Measurements from ENCODE around the gene GATD1. TPM values are rescaled to one million over a fixed set of nuclear protein-coding genes. Genes with fewer than 3 reads are reported as not detected.
"Not testable (repeated sequence)": the region's sequence is repeated elsewhere in the genome, so short reads cannot be mapped to it uniquely, and the experiment has no call there.

GATD1 gene
- total and polyA plus RNA-seq, 4 donors, result 22.1 to 63.1 (median 39.1) TPM

DNA sequence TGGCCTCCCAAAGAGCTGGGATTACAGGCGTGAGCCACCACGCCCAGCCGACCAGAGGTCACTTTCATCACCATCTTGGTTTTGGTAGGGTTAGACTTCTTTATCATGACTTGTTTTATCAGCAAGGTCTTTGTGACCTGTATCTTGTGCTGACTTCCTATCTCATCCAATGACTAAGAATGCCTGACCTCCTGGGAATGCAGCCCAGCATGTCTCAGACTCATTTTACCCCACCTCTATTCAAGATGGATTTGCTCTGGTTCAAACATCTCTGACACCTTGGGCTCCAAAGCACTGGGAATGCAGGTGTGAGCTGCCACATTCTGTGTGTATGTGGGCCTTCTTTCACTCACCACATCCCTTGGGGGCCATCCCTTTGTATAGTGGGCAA is 35.1 kb downstream of the GATD1 start:
- no peak overlapping the region for H3K9ac ChIP-seq (ENCODE audit: insufficient read depth in 1 of 2, low read length in 2 of 2)
- no peak for ATAC-seq (ENCODE audit: insufficient read depth, low FRiP score)
- TF ChIP-seq, protein P1, sequence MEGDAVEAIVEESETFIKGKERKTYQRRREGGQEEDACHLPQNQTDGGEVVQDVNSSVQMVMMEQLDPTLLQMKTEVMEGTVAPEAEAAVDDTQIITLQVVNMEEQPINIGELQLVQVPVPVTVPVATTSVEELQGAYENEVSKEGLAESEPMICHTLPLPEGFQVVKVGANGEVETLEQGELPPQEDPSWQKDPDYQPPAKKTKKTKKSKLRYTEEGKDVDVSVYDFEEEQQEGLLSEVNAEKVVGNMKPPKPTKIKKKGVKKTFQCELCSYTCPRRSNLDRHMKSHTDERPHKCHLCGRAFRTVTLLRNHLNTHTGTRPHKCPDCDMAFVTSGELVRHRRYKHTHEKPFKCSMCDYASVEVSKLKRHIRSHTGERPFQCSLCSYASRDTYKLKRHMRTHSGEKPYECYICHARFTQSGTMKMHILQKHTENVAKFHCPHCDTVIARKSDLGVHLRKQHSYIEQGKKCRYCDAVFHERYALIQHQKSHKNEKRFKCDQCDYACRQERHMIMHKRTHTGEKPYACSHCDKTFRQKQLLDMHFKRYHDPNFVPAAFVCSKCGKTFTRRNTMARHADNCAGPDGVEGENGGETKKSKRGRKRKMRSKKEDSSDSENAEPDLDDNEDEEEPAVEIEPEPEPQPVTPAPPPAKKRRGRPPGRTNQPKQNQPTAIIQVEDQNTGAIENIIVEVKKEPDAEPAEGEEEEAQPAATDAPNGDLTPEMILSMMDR (IDR thresholded peaks at IDR 0.05; ENCODE audit: control extremely low read depth, extremely low read depth), result no peak
- no peak overlapping the region for H3K4me3 ChIP-seq
- H3K36me3 ChIP-seq (ENCODE audit: control insufficient read depth in 4 of 4, insufficient read depth in 4 of 4, low read length in 4 of 4), result no peaks in the 10 kb centered on the region
- WGBS, 2 donors, result 90 to 92% methylated on average over 3 of the region's 3 CpGs
- H3K27me3 ChIP-seq (ENCODE audit: control insufficient read depth in 3 of 3, insufficient read depth in 3 of 3, low read length in 2 of 3), result no peaks in the 10 kb centered on the region
- no peak overlapping the region for H3K27ac ChIP-seq (ENCODE audit: low read depth in 1 of 2, low read length in 1 of 2)
- no peaks in the 10 kb centered on the region for H3K9me3 ChIP-seq (ENCODE audit: control insufficient read depth in 4 of 4, insufficient read depth in 3 of 4, low read length in 3 of 4)
- peaks cover 0 to 9% (median 0%) of the 10 kb centered on the region in 5 donors for H3K4me1 ChIP-seq (ENCODE audit: control insufficient read depth in 5 of 5, insufficient read depth in 5 of 5, low read length in 5 of 5)
- no peak for DNase-seq

DNA sequence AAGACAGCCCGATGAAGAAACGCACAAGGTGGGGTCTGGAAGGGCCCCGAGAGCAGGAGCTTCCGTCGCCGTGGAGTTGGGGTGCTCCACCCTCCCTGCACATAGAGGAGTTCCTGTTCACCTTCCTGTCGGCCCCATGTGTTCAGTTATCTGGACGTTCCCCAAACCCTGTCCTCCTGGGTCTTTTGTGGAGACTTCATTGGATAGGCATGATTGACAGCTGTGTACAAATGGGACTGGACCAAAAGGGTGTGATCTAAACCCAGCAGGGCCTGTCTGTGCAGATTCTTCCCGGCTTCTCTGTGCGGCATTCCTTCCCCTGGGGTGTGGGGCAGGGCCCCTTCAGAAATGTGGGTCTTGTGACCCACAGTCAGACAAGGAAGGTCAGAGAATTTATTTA is 39.4 kb downstream of the GATD1 start:
- H3K4me1 ChIP-seq (ENCODE audit: control insufficient read depth in 5 of 5, insufficient read depth in 5 of 5, low read length in 5 of 5); H3K27ac ChIP-seq (ENCODE audit: low read depth in 1 of 2, low read length in 1 of 2); DNase-seq; H3K36me3 ChIP-seq (ENCODE audit: control insufficient read depth in 4 of 4, insufficient read depth in 4 of 4, low read length in 4 of 4); H3K4me3 ChIP-seq; H3K9me3 ChIP-seq (ENCODE audit: control insufficient read depth in 4 of 4, insufficient read depth in 3 of 4, low read length in 3 of 4); H3K27me3 ChIP-seq (ENCODE audit: control insufficient read depth in 3 of 3, insufficient read depth in 3 of 3, low read length in 2 of 3); ATAC-seq (ENCODE audit: insufficient read depth, low FRiP score); H3K9ac ChIP-seq (ENCODE audit: insufficient read depth in 1 of 2, low read length in 2 of 2): not testable (repeated sequence)
- WGBS, 2 donors, result 16 to 26% methylated on average over 10 of the region's 10 CpGs

DNA sequence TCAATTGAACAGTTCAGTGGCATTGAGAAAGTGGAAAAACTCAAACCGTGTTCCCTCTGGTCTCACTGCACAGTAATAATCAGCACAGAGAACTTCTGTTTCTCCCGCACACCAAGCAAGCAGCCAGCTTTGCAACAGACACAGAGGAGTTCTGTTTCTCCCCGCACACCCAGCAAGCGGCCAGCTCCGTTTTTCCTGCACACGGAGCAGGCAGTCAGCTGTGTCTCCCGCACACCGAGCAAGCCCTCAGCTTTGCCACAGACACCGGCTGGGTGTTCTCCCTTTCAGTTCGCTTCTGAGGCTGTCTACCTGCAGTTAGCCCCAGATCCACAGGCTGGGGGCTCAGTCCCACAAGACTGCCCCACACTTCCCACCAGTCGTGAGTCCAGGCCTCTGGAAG is 39.9 kb downstream of the GATD1 start:
- 9 to 39% methylated on average over 11 of the region's 11 CpGs for WGBS, 2 donors
- H3K9ac ChIP-seq (ENCODE audit: insufficient read depth in 1 of 2, low read length in 2 of 2), result no peak overlapping the region
- H3K4me3 ChIP-seq, result no peak overlapping the region
- H3K27me3 ChIP-seq (ENCODE audit: control insufficient read depth in 3 of 3, insufficient read depth in 3 of 3, low read length in 2 of 3), result no peaks in the 10 kb centered on the region
- peaks cover 0 to 4% (median 0%) of the 10 kb centered on the region in 5 donors for H3K4me1 ChIP-seq (ENCODE audit: control insufficient read depth in 5 of 5, insufficient read depth in 5 of 5, low read length in 5 of 5)
- no peak for DNase-seq
- no peak overlapping the region for H3K27ac ChIP-seq (ENCODE audit: low read depth in 1 of 2, low read length in 1 of 2)
- no peak for ATAC-seq (ENCODE audit: insufficient read depth, low FRiP score)
- no peaks in the 10 kb centered on the region for H3K36me3 ChIP-seq (ENCODE audit: control insufficient read depth in 4 of 4, insufficient read depth in 4 of 4, low read length in 4 of 4)
- H3K9me3 ChIP-seq (ENCODE audit: control insufficient read depth in 4 of 4, insufficient read depth in 3 of 4, low read length in 3 of 4), result no peaks in the 10 kb centered on the region
- TF ChIP-seq, protein P1 (IDR thresholded peaks at IDR 0.05; ENCODE audit: control extremely low read depth, extremely low read depth), result no peak

DNA sequence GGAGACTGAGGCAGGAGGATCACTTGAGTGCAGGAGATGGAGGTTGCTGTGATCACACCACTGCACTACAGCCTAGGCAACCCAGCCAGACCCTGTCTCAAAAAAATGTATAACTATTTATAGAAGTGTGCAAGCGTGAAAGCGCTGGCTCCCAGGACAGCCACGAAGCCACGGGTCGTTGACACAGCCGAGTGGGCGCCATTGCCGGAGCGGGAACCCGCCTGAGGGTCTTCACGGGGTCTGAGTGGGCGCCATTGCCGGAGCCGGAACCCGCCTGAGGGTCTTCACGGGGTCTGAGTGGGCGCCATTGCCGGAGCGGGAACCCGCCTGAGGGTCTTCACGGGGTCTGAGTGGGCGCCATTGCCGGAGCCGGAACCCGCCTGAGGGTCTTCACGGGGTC is 42.7 kb downstream of the GATD1 start:
- H3K27ac ChIP-seq (ENCODE audit: low read depth in 1 of 2, low read length in 1 of 2); H3K9ac ChIP-seq (ENCODE audit: insufficient read depth in 1 of 2, low read length in 2 of 2); H3K4me1 ChIP-seq (ENCODE audit: control insufficient read depth in 5 of 5, insufficient read depth in 5 of 5, low read length in 5 of 5); DNase-seq; H3K4me3 ChIP-seq; H3K36me3 ChIP-seq (ENCODE audit: control insufficient read depth in 4 of 4, insufficient read depth in 4 of 4, low read length in 4 of 4); H3K27me3 ChIP-seq (ENCODE audit: control insufficient read depth in 3 of 3, insufficient read depth in 3 of 3, low read length in 2 of 3); H3K9me3 ChIP-seq (ENCODE audit: control insufficient read depth in 4 of 4, insufficient read depth in 3 of 4, low read length in 3 of 4); ATAC-seq (ENCODE audit: insufficient read depth, low FRiP score): not testable (repeated sequence)
- 96% methylated on average over 22 to 26 of the region's 26 CpGs for WGBS, 2 donors

DNA sequence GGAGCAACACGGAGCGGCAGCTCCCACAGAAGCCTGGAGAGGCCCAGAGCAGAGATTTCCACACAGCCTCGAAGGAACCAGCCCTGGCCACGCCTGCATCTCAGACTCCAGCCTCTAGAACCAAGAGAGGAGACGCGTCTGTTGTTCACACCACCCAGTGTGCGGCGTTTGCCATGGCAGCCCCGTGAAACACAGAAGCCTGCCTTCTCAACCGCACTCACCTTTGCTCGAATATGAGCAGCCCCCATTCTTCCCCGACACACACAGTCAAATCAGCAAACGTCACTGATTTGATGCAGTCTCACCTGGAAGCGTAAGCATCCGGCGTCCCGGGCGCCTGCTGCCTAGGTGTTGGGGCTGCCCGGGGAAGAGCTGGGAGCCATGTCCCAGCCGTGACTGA is 44.2 kb downstream of the GATD1 start:
- no peak overlapping the region for H3K4me3 ChIP-seq
- TF ChIP-seq, protein P1 (IDR thresholded peaks at IDR 0.05; ENCODE audit: control extremely low read depth, extremely low read depth), result no peak
- H3K27ac ChIP-seq (ENCODE audit: low read depth in 1 of 2, low read length in 1 of 2), result no peak overlapping the region
- WGBS, 2 donors, result 73 to 82% methylated on average over 20 of the region's 20 CpGs
- no peak overlapping the region for H3K9ac ChIP-seq (ENCODE audit: insufficient read depth in 1 of 2, low read length in 2 of 2)
- H3K27me3 ChIP-seq (ENCODE audit: control insufficient read depth in 3 of 3, insufficient read depth in 3 of 3, low read length in 2 of 3), result no peaks in the 10 kb centered on the region
- H3K36me3 ChIP-seq (ENCODE audit: control insufficient read depth in 4 of 4, insufficient read depth in 4 of 4, low read length in 4 of 4), result no peaks in the 10 kb centered on the region
- DNase-seq, result no peak
- peaks cover 0 to 4% (median 3%) of the 10 kb centered on the region in 5 donors for H3K4me1 ChIP-seq (ENCODE audit: control insufficient read depth in 5 of 5, insufficient read depth in 5 of 5, low read length in 5 of 5)
- ATAC-seq (ENCODE audit: insufficient read depth, low FRiP score), result no peak
- H3K9me3 ChIP-seq (ENCODE audit: control insufficient read depth in 4 of 4, insufficient read depth in 3 of 4, low read length in 3 of 4), result no peaks in the 10 kb centered on the region

Measured in lung (tissue), 12 donors.